Trophoblast cell (in vitro differentiated cells and primary cell): ENCODE results near the gene TGFB1I1.

Experiments
- DNase-seq, 2 donors: peaks; one replicate each; pipeline ENCODE4 v3.0.0-alpha.2; 2016
- H2AFZ ChIP-seq: 2 replicates; pipeline ENCODE4 v1.6.1; 2013; ENCODE audit warnings: low read length, moderate library complexity, mild to moderate bottlenecking; ENCODE audit not compliant: insufficient read depth, poor library complexity
- H2AK5ac ChIP-seq: 2 replicates; pipeline ENCODE4 v1.6.1; 2013; ENCODE audit warnings: mild to moderate bottlenecking, low read length
- H2BK120ac ChIP-seq: 2 replicates; pipeline ENCODE4 v1.6.1; 2013; ENCODE audit warnings: low read length, mild to moderate bottlenecking, moderate library complexity; ENCODE audit not compliant: insufficient read depth, poor library complexity
- H2BK12ac ChIP-seq: 2 replicates; pipeline ENCODE4 v1.6.1; 2013; ENCODE audit warnings: mild to moderate bottlenecking, low read length, moderate library complexity
- H2BK5ac ChIP-seq: 2 replicates; pipeline ENCODE4 v1.6.1; 2013; ENCODE audit warnings: low read length, low read depth, moderate library complexity, mild to moderate bottlenecking; ENCODE audit not compliant: poor library complexity
- H3K14ac ChIP-seq: 2 replicates; pipeline ENCODE4 v1.6.1; 2013; ENCODE audit warnings: mild to moderate bottlenecking, low read length
- H3K18ac ChIP-seq: 2 replicates; pipeline ENCODE4 v1.6.1; 2013; ENCODE audit warnings: mild to moderate bottlenecking, low read length
- H3K23ac ChIP-seq: 2 replicates; pipeline ENCODE4 v1.6.1; 2013; ENCODE audit warnings: low read length
- H3K27ac ChIP-seq: 2 replicates; pipeline ENCODE4 v1.5.1; 2013; ENCODE audit warnings: low read depth, mild to moderate bottlenecking, inconsistent platforms, low read length, moderate library complexity
- H3K27me3 ChIP-seq: 2 replicates; pipeline ENCODE4 v1.6.1; 2013; ENCODE audit warnings: inconsistent platforms, mild to moderate bottlenecking, low read length, moderate library complexity; ENCODE audit not compliant: insufficient read depth
- H3K36me3 ChIP-seq, 2 experiments: 1 replicate in 1 of 2; 2 replicates in 1 of 2; pipeline ENCODE4 v1.6.1; 2013; ENCODE audit warnings: low read length in 2 of 2, mild to moderate bottlenecking in 2 of 2, moderate library complexity in 1 of 2; ENCODE audit not compliant: insufficient read depth in 2 of 2, control insufficient read depth in 1 of 2
- H3K4ac ChIP-seq: 2 replicates; pipeline ENCODE4 v1.6.1; 2013; ENCODE audit warnings: low read depth, mild to moderate bottlenecking, low read length, moderate library complexity
- H3K4me1 ChIP-seq, 2 experiments: 1 replicate in 1 of 2; 2 replicates in 1 of 2; pipeline ENCODE4 v1.6.1; 2013; ENCODE audit warnings: low read length in 2 of 2, mild to moderate bottlenecking in 2 of 2, moderate library complexity in 1 of 2; ENCODE audit not compliant: insufficient read depth in 2 of 2, control insufficient read depth in 1 of 2
- H3K4me2 ChIP-seq: 2 replicates; pipeline ENCODE4 v1.6.1; 2013; ENCODE audit warnings: inconsistent platforms, mild to moderate bottlenecking, low read length, moderate library complexity
- H3K4me3 ChIP-seq: 2 replicates; pipeline ENCODE4 v1.5.1; 2013; ENCODE audit warnings: mild to moderate bottlenecking, low read depth, low read length, inconsistent platforms
- H3K79me1 ChIP-seq: one replicate; pipeline ENCODE4 v1.6.1; 2013; ENCODE audit warnings: low read length
- H3K79me2 ChIP-seq: 2 replicates; pipeline ENCODE4 v1.6.1; 2013; ENCODE audit warnings: low read length, mild to moderate bottlenecking; ENCODE audit not compliant: control insufficient read depth, insufficient read depth, poor library complexity
- H3K9ac ChIP-seq: 2 replicates; pipeline ENCODE4 v1.6.1; 2013; ENCODE audit warnings: mild to moderate bottlenecking, low read length
- H3K9me3 ChIP-seq: 2 replicates; pipeline ENCODE4 v1.6.1; 2013; ENCODE audit warnings: low read depth, mild to moderate bottlenecking, control low read depth, inconsistent platforms, low read length; ENCODE audit not compliant: insufficient read depth
- H4K12ac ChIP-seq: 2 replicates; pipeline ENCODE4 v1.6.1; 2013; ENCODE audit warnings: low read depth, mild to moderate bottlenecking, low read length, moderate library complexity
- H4K8ac ChIP-seq: 2 replicates; pipeline ENCODE4 v1.6.1; 2013; ENCODE audit warnings: low read depth, mild to moderate bottlenecking, low read length, moderate library complexity
- H4K91ac ChIP-seq: one replicate; pipeline ENCODE4 v1.6.1; 2013; ENCODE audit warnings: low read depth, mild to moderate bottlenecking, low read length, moderate library complexity
- WGBS: extraction: QIAGEN DNeasy Blood & Tissue Kit; methylation state at CpG from one replicate; pipeline ENCODE4 v1.1.7; 2013; ENCODE audit warnings: missing lambda C conversion rate; ENCODE audit not compliant: insufficient read length, insufficient coverage; ENCODE audit errors: extremely low coverage; 5-methylcytosine and 5-hydroxymethylcytosine counted together

Gene TGFB1I1

DNA sequence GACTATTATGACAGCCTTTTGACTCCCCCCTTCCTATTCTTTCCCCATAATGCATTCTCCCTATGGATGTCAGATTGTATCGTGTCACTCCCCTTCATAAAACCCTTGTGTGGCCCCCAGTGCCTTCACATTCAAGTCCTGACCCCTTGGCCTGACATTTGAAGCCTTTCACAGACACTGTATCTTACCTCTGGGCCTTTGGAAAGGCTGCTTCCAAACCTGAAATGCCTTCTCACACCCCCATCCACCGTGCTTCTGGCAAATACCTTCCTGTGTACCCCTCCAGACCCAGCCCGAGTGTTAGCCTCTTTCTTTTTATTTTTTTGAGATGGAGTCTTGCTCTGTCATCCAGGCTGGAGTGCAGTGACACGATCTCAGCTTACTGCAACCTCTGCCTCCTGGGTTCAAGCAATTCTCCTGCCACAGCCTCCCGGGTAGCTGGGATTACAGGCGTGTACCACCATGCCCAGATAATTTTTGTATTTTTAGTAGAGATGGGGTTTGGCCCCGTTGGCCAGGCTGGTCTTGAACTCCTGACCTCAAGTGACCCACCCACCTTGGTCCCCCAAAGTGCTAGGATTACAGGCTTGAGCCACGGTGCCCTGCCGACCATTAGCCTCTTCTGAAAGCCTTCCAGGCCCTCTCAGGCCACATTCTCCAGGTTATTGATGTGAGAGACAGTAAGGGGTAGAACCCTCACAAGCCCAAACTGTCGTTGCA lies 10.6 kb upstream of the TGFB1I1 start:
- H3K36me3 ChIP-seq, result peaks cover 30 to 35% of the 10 kb centered on the region in 2 experiments
- no peak overlapping the region for H2AK5ac ChIP-seq
- no peak overlapping the region for H2AFZ ChIP-seq
- H4K8ac ChIP-seq, result no peak overlapping the region
- peaks cover 4% of the 10 kb centered on the region for H3K9me3 ChIP-seq
- H3K27me3 ChIP-seq, result no peaks in the 10 kb centered on the region
- no peak overlapping the region for H3K23ac ChIP-seq
- no peak overlapping the region for H4K12ac ChIP-seq
- no peak overlapping the region for H3K14ac ChIP-seq
- no peak overlapping the region for H3K18ac ChIP-seq
- peaks cover 15% of the 10 kb centered on the region for H3K79me1 ChIP-seq
- H2BK12ac ChIP-seq, result no peak overlapping the region
- no peak for DNase-seq
- no peak overlapping the region for H4K91ac ChIP-seq
- H3K27ac ChIP-seq, result no peak overlapping the region
- H3K4me1 ChIP-seq, result peaks cover 11 to 21% of the 10 kb centered on the region in 2 experiments
- H2BK120ac ChIP-seq, result no peak overlapping the region
- no CpG with 5 or more reads among the region's 10 CpGs for WGBS
- H3K4me3 ChIP-seq, result no peak overlapping the region
- no peak overlapping the region for H3K9ac ChIP-seq
- H3K4ac ChIP-seq, result no peak overlapping the region
- no peak overlapping the region for H3K4me2 ChIP-seq
- H3K79me2 ChIP-seq, result peaks cover 19% of the 10 kb centered on the region
- no peak overlapping the region for H2BK5ac ChIP-seq

DNA sequence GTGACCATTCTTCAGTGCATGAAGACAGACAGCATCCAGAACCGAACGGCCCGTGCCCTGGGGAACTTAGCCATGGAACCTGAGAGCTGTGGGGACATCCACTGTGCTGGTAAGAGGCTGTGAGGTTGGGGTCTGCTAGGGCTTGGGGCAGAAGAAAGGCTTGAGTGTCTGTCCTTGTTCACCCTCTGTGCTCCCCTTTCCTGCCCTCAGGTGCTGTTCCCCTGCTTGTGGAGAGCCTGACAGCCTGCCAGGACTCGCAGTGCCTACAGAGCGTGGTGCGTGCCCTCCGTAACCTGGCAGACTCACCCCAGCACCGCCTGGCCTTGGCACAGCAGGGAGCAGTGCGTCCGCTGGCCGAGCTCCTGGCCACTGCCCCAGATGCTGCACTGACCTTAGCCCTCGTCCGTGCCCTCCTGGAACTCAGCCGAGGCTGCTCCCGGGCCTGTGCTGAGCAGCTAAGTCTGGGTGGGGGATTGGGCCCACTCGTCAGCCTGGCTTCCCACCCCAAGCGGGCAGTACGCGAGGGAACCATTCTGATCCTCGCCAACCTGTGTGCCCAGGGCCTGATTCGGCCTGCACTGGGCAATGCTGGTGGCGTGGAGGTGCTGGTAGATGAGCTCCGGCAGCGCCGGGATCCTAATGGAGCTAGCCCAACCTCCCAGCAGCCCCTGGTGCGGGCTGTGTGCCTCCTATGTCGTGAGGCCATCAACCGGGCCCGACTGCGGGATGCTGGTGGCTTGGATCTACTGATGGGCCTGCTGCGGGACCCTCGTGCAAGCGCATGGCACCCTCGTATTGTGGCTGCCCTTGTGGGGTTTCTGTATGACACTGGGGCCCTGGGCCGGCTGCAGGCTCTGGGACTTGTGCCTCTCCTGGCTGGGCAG lies 9.8 kb upstream of the TGFB1I1 start:
- no peak overlapping the region for H3K4ac ChIP-seq
- WGBS, result no CpG with 5 or more reads among the region's 35 CpGs
- no peak overlapping the region for H3K18ac ChIP-seq
- H3K4me2 ChIP-seq, result no peak overlapping the region
- peaks cover 4% of the 10 kb centered on the region for H3K9me3 ChIP-seq
- no peak overlapping the region for H2BK12ac ChIP-seq
- H3K27me3 ChIP-seq, result no peaks in the 10 kb centered on the region
- no peak for DNase-seq
- H4K91ac ChIP-seq, result no peak overlapping the region
- H2BK5ac ChIP-seq, result no peak overlapping the region
- H4K8ac ChIP-seq, result no peak overlapping the region
- H4K12ac ChIP-seq, result no peak overlapping the region
- no peak overlapping the region for H3K9ac ChIP-seq
- no peak overlapping the region for H2AFZ ChIP-seq
- H3K14ac ChIP-seq, result no peak overlapping the region
- peaks cover 17% of the 10 kb centered on the region for H3K79me2 ChIP-seq
- no peak overlapping the region for H3K4me3 ChIP-seq
- no peak overlapping the region for H2BK120ac ChIP-seq
- no peak overlapping the region for H3K23ac ChIP-seq
- peaks cover 10 to 15% of the 10 kb centered on the region in 2 experiments for H3K4me1 ChIP-seq
- no peak overlapping the region for H2AK5ac ChIP-seq
- no peak overlapping the region for H3K27ac ChIP-seq
- H3K79me1 ChIP-seq, result peaks cover 15% of the 10 kb centered on the region
- H3K36me3 ChIP-seq, result peaks cover 27 to 39% of the 10 kb centered on the region in 2 experiments

- H3K23ac ChIP-seq, result no peak overlapping the region
- no peak overlapping the region for H2AFZ ChIP-seq
- H4K12ac ChIP-seq, result no peak overlapping the region
- no peak overlapping the region for H3K14ac ChIP-seq
- H3K4me2 ChIP-seq, result no peak overlapping the region
- H4K8ac ChIP-seq, result no peak overlapping the region
- no peak overlapping the region for H2BK120ac ChIP-seq
- H3K9ac ChIP-seq, result no peak overlapping the region
- H3K79me1 ChIP-seq, result peaks cover 6% of the 10 kb centered on the region
- H3K4me3 ChIP-seq, result no peak overlapping the region
- no peak overlapping the region for H3K27ac ChIP-seq
- H2AK5ac ChIP-seq, result no peak overlapping the region
- peaks cover 3% of the 10 kb centered on the region for H3K79me2 ChIP-seq
- H3K9me3 ChIP-seq, result peaks cover 2% of the 10 kb centered on the region
- H2BK5ac ChIP-seq, result no peak overlapping the region
- DNase-seq, result no peak
- no peak overlapping the region for H4K91ac ChIP-seq
- no peak overlapping the region for H2BK12ac ChIP-seq
- no CpG with 5 or more reads among the region's 36 CpGs for WGBS
- H3K4me1 ChIP-seq, result peaks cover 6 to 8% of the 10 kb centered on the region in 2 experiments
- H3K36me3 ChIP-seq, result peaks cover 27 to 37% of the 10 kb centered on the region in 2 experiments
- no peak overlapping the region for H3K18ac ChIP-seq
- H3K27me3 ChIP-seq, result no peaks in the 10 kb centered on the region
- H3K4ac ChIP-seq, result no peak overlapping the region
Observed at GRCh38 chr16:31464348-31464769, 7.6 kb upstream of the TGFB1I1 start.

DNA sequence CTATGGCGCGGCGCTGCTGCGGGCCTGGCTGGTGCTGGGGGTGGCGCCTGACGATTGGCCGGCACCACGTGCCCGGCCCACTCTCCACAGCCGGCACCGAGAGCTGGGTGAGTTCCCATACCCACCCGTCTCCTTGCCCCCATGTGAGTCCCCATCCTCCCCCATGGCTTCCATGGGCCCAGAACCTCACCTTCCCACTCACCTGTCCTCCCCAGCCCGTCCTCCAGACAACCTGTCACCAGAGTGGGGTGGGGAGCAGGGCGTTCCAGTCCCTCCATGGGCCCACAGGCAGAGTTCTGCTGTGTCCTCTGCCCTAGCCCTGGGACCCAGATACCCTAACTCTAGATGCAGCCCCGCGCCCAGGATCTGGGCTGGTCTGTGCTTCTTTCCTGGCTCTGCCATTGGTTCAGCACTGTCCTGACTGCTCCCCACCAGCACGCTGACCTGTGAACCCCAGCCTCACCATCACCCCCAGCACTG lies 7.1 kb upstream of the TGFB1I1 start:
- Histone ChIP-seq H3K27ac (no peak overlapping the region), H2AFZ (no peak overlapping the region), H3K18ac (no peak overlapping the region), H2BK120ac (no peak overlapping the region), H3K36me3 (peaks cover 27 to 37% of the 10 kb centered on the region in 2 experiments), H3K4ac (no peak overlapping the region), H4K12ac (no peak overlapping the region), H3K23ac (no peak overlapping the region), H3K79me1 (peaks cover 4% of the 10 kb centered on the region), H3K27me3 (no peaks in the 10 kb centered on the region), H3K4me3 (no peak overlapping the region), H3K9ac (no peak overlapping the region), H2BK12ac (no peak overlapping the region), H3K79me2 (peaks cover 2% of the 10 kb centered on the region), H3K14ac (no peak overlapping the region), H3K9me3 (peaks cover 2% of the 10 kb centered on the region), H3K4me1 (peaks cover 6 to 8% of the 10 kb centered on the region in 2 experiments), H2AK5ac (no peak overlapping the region), H2BK5ac (no peak overlapping the region), H4K91ac (no peak overlapping the region), H3K4me2 (no peak overlapping the region), H4K8ac (no peak overlapping the region)
- WGBS, result no CpG with 5 or more reads among the region's 17 CpGs
- DNase-seq, result no peak
